DND-41 (cell line): ENCODE data around the gene ACTL6B.

ENCODE experiments used
- ATAC-seq: fragments of 200-7000 bp; cut with Tn5 transposase; 3 replicates; pipeline ENCODE4 v1.9.1; 2021; ENCODE audit warnings: low read depth; ENCODE audit not compliant: insufficient read depth
- DNase-seq: peaks from one replicate; pipeline ENCODE4 v3.0.0-alpha.2; 2020
- H2AFZ ChIP-seq: 2 replicates; pipeline ENCODE4 v1.6.0; 2012; ENCODE audit warnings: low read depth, low read length
- H3K27ac ChIP-seq: 2 replicates; pipeline ENCODE4 v1.5.1; 2012; ENCODE audit warnings: low read length, inconsistent platforms
- H3K27me3 ChIP-seq: fragments of 200-600 bp; sonication (generic); 2 replicates; pipeline ENCODE4 v1.6.0; 2012; ENCODE audit warnings: low read length, mild to moderate bottlenecking, inconsistent platforms; ENCODE audit not compliant: insufficient read depth, poor library complexity
- H3K36me3 ChIP-seq: 2 replicates; pipeline ENCODE4 v1.5.1; 2012; ENCODE audit warnings: low read length, inconsistent platforms; ENCODE audit not compliant: insufficient read depth
- H3K4me1 ChIP-seq: 2 replicates; pipeline ENCODE4 v1.5.1; 2012; ENCODE audit warnings: mild to moderate bottlenecking, low read length; ENCODE audit not compliant: insufficient read depth
- H3K4me2 ChIP-seq: 2 replicates; pipeline ENCODE4 v1.6.0; 2012; ENCODE audit warnings: mild to moderate bottlenecking, moderate library complexity, low read length, inconsistent platforms; ENCODE audit not compliant: insufficient read depth
- H3K4me3 ChIP-seq, 2 experiments: fragments of 200-600 bp in 1 of 2; shearing (Covaris generic) in 1 of 2; 2 replicates each; pipeline ENCODE4 v1.5.1; 2012 to 2016; ENCODE audit warnings: inconsistent platforms in 2 of 2, low read length in 2 of 2, mild to moderate bottlenecking in 2 of 2, low read depth in 1 of 2, moderate library complexity in 1 of 2
- H3K79me2 ChIP-seq: 2 replicates; pipeline ENCODE4 v1.6.0; 2012; ENCODE audit warnings: low read length, inconsistent platforms; ENCODE audit not compliant: insufficient read depth
- H3K9ac ChIP-seq: 2 replicates; pipeline ENCODE4 v1.6.0; 2012; ENCODE audit warnings: low read depth, mild to moderate bottlenecking, inconsistent platforms, low read length, moderate library complexity
- H3K9me3 ChIP-seq: 2 replicates; pipeline ENCODE4 v1.5.1; 2012; ENCODE audit warnings: low read length, moderate library complexity, mild to moderate bottlenecking, inconsistent platforms; ENCODE audit not compliant: insufficient read depth, severe bottlenecking
- H4K20me1 ChIP-seq: 2 replicates; pipeline ENCODE4 v1.6.0; 2012; ENCODE audit warnings: low read length; ENCODE audit not compliant: insufficient read depth
- EZH2 ChIP-seq: IDR thresholded peaks from 3 replicates; pipeline ENCODE4 v1.6.1; 2012; ENCODE audit warnings: borderline replicate concordance, low read depth, mild to moderate bottlenecking, moderate library complexity, low read length, inconsistent platforms; ENCODE audit not compliant: severe bottlenecking
- TF ChIP-seq, protein P1 (sequence below): IDR thresholded peaks from 2 replicates; pipeline ENCODE4 v1.5.1; 2012; ENCODE audit warnings: borderline replicate concordance, low read length, moderate library complexity, mild to moderate bottlenecking; ENCODE audit not compliant: poor library complexity, severe bottlenecking; ENCODE audit errors: extremely low read depth

ACTL6B gene

DNA sequence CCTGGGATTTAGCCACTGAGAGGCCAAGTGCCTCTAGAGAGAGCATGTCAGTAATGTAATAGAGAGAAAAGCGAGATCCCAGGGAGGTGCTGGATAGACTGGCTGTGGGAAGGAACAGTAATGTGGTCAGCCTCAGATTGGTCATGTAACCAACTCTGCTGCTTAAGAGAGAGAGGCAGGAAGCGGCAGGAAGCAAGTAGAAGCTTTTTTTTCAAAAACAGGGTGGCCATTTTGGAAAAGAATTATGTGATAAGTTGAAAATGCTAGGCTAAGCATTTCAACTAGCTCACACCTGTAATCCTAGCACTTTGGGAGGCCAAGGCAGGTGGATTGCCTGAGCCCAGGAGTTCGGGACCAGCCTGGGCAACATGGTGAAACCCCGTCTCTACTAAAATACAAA, 57.8 kb downstream of the ACTL6B start:
- peak; percentile 56; the same call in 2 of the 3 replicates for ATAC-seq
- no peak overlapping the region; the same call in 1 of the 2 replicates for H2AFZ ChIP-seq

GRCh38 chr7:100595188-100595587, 61.1 kb downstream of the ACTL6B start:
- Histone ChIP-seq H3K4me3 (no peak overlapping the region), H3K27me3 (no peaks in the 10 kb centered on the region), H3K4me1 (0 out of 2 replicates have a peak, but pooled peaks cover 3% of the 10 kb centered on the region), H3K9me3 (no peaks in the 10 kb centered on the region), H2AFZ (no peak overlapping the region), H3K36me3 (no peaks in the 10 kb centered on the region), H3K9ac (no peak overlapping the region), H3K27ac (no peak overlapping the region), H3K79me2 (no peaks in the 10 kb centered on the region), H3K4me2 (no peak overlapping the region), H4K20me1 (no peaks in the 10 kb centered on the region)
- TF ChIP-seq EZH2, result no peak
- DNase-seq, result no peak
- ATAC-seq, result no peak

More for the DNA sequence above, 57.8 kb downstream of the ACTL6B start:
- Histone ChIP-seq H3K4me3 (no peak overlapping the region), H3K36me3 (no peaks in the 10 kb centered on the region), H4K20me1 (no peaks in the 10 kb centered on the region), H3K4me1 (peaks cover 12% of the 10 kb centered on the region), H3K27ac (no peak overlapping the region), H3K27me3 (no peaks in the 10 kb centered on the region), H3K9ac (no peak overlapping the region), H3K9me3 (no peaks in the 10 kb centered on the region), H3K79me2 (no peaks in the 10 kb centered on the region), H3K4me2 (no peak overlapping the region)
- TF ChIP-seq, protein P1, sequence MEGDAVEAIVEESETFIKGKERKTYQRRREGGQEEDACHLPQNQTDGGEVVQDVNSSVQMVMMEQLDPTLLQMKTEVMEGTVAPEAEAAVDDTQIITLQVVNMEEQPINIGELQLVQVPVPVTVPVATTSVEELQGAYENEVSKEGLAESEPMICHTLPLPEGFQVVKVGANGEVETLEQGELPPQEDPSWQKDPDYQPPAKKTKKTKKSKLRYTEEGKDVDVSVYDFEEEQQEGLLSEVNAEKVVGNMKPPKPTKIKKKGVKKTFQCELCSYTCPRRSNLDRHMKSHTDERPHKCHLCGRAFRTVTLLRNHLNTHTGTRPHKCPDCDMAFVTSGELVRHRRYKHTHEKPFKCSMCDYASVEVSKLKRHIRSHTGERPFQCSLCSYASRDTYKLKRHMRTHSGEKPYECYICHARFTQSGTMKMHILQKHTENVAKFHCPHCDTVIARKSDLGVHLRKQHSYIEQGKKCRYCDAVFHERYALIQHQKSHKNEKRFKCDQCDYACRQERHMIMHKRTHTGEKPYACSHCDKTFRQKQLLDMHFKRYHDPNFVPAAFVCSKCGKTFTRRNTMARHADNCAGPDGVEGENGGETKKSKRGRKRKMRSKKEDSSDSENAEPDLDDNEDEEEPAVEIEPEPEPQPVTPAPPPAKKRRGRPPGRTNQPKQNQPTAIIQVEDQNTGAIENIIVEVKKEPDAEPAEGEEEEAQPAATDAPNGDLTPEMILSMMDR, result no peak
- TF ChIP-seq EZH2, result no peak
- no peak for DNase-seq
